Pancreas (tissue), 10 donors: ENCODE data around the gene CABLES1. TPM values are rescaled to one million over a fixed set of nuclear protein-coding genes. Genes with fewer than 3 reads are reported as not detected.

Experiments
- ATAC-seq, 4 donors: fragments of 200-7000 bp; cut with Tn5 transposase; one replicate each; pipeline versions ENCODE4 v1.8.0 to v1.9.1; 2020; ENCODE audit warnings: mild to moderate bottlenecking in 4 of 4, moderate library complexity in 4 of 4
- DNase-seq, 6 donors: peaks; one replicate each; pipeline ENCODE4 v3.0.0-alpha.2; 2020
- FAIRE-seq: peaks from 2 replicates; lab custom pipeline; 2012; peaks lifted over from hg19 to GRCh38; lab: Jason Lieb, UNC
- H3K27ac ChIP-seq, 4 donors: fragments of 200-600 bp; sonication (generic); 1 replicate in 3 of 4; 2 replicates in 1 of 4; pipeline versions ENCODE4 v1.5.0 to v1.8.0; 2020
- H3K27me3 ChIP-seq, 4 donors: fragments of 200-600 bp; one replicate each; pipeline ENCODE4 v1.8.0; 2021
- H3K36me3 ChIP-seq, 3 donors: fragments of 200-600 bp; sonication (generic) in 1 of 3; one replicate each; pipeline versions ENCODE4 v1.5.0 to v1.8.0; 2020 to 2021
- H3K4me1 ChIP-seq, 3 donors: fragments of 200-600 bp; one replicate each; pipeline ENCODE4 v1.8.0; 2021
- H3K4me3 ChIP-seq, 4 donors: fragments of 200-600 bp; sonication (generic) in 2 of 4; one replicate each; pipeline versions ENCODE4 v1.5.0 to v1.8.0; 2020 to 2021
- H3K9me3 ChIP-seq, 4 donors: fragments of 200-600 bp; one replicate each; pipeline ENCODE4 v1.8.0; 2021
- CTCF ChIP-seq, 4 donors: fragments of 200-600 bp; sonication (generic) in 3 of 4; IDR thresholded peaks; one replicate each; pipeline versions ENCODE4 v1.5.0 to v1.8.0; 2021; ENCODE audit warnings: antibody characterized with exemption in 4 of 4
- WGBS, 2 donors: extraction: QIAGEN DNeasy Blood & Tissue Kit; methylation state at CpG; one replicate each; pipeline ENCODE4 v1.1.7; 2013; 5-methylcytosine and 5-hydroxymethylcytosine counted together
- intact Hi-C, 3 donors: fragments of 100-400 bp; cut with DNase I; formaldehyde crosslinking; loops; one replicate each; pipeline versions ENCODE4 v1.11.1 to v1.14.2; 2022
- polyA plus RNA-seq, 2 donors: library from polyadenylated mRNA; stranded (reverse); fragments of 200-250 nt; gene quantifications; one replicate each; pipeline ENCODE4 v1.2.3, GENCODE V29; 2013
- total RNA-seq, 6 donors: library from RNA; stranded (reverse); fragmentation: NEBNext Ultra II Directional in 4 of 6; extraction: Animal tissue kit (Norgen Biotek cat#: 25700) in 4 of 6; gene quantifications; one replicate each; pipeline versions ENCODE4 v1.2.1 to v1.2.4, GENCODE V29; 2021 to 2023
- donor health status: healthy with polysubstance abuse.
- donor health status: DM: no; HTN: no; CAD: no; lungs with moderate emphysema.
- donor health status: DM: no; HTN: no; CAD: no.
- donor health status: control.
- donor health status: control.
- donor health status: Bipolar disorder and iron deficiency.
- donor health status: DM: yes; HTN: yes; CAD: no.
- donor health status: DM: no; HTN: no; CAD: no.
- donor health status: DM: no; HTN: no; CAD: no.
- donor health status: DM: yes; HTN: yes; CAD: no.

The CABLES1 gene
- total and polyA plus RNA-seq, 8 donors: 2.0 to 5.7 (median 3.2) TPM

DNA sequence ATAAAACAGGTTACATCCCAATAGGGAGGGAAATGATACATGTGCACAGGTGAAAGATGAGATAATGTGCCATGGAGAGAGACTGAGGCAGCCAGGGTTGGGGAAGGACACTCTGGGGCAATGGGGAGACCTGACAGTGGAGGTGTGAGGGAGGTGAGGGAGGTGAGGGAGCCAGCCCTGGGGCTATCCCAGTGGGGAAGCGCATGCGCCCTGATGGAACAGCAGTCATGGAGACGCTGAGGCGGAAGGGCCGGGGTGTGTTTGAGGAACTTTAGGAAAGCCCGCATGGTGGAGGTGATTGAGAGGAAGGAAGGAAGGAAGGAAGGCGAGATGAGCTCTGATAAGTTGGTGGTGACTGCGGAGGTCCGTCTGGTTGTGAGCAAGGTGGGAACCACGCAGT is 66.5 kb downstream of the CABLES1 start:
- Histone ChIP-seq H3K36me3 (peaks cover 0 to 6% (median 0%) of the 10 kb centered on the region in 3 donors), H3K9me3 (no peaks in the 10 kb centered on the region), H3K4me3 (no peak overlapping the region), H3K4me1 (no peaks in the 10 kb centered on the region), H3K27ac (no peak overlapping the region), H3K27me3 (no peaks in the 10 kb centered on the region)
- FAIRE-seq (no peak), DNase-seq (no peak), ATAC-seq (no peak)
- WGBS, 2 donors: 96 to 99% methylated on average over 10 of the region's 10 CpGs
- intact Hi-C loops: no loop called here
- no peak for TF ChIP-seq CTCF (IDR thresholded peaks at IDR 0.05)

DNA sequence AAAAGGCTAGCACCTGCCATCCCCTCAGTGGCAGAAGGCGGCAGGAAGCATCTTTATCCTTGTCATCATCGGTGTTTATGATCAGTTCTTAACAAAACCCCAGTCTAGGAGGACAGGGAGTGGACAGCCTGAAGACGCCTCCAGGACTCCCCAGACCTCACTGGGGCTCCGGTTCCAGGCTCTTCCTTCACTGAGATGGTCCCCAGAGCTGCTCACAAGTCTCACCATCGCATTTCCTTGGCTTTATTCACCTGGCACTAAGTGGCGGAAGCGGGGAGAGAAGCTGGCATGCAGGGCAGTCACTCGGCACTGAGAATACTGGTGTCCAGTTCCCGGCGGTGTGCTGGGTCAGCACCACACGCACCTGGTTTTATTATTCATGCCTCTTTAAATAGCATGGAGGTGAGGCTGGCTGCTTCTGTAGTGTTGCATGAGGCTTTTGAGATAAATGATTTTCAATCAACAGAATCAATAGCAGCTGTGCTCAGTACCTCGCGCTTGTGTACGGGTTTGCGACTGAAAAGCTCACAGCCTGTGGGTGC is 68.7 kb downstream of the CABLES1 start:
- no peak for FAIRE-seq
- Histone ChIP-seq H3K9me3 (no peaks in the 10 kb centered on the region), H3K4me3 (no peak overlapping the region), H3K36me3 (no peaks in the 10 kb centered on the region), H3K4me1 (no peaks in the 10 kb centered on the region), H3K27me3 (no peaks in the 10 kb centered on the region), H3K27ac (no peak overlapping the region)
- ATAC-seq: peak in 2 of 4 donors; percentile 61 to 62
- DNase-seq: no peak
- WGBS, 2 donors: 84 to 90% methylated on average over 15 of the region's 15 CpGs
- intact Hi-C loops: no loop called here
- TF ChIP-seq CTCF (IDR thresholded peaks at IDR 0.05): no peak

- H3K36me3 ChIP-seq: no peaks in the 10 kb centered on the region
- intact Hi-C loops: no loop called here
- 85 to 90% methylated on average over 10 of the region's 10 CpGs for WGBS, 2 donors
Observed at GRCh38 chr18:23204589-23205235, 69.4 kb downstream of the CABLES1 start.

DNA sequence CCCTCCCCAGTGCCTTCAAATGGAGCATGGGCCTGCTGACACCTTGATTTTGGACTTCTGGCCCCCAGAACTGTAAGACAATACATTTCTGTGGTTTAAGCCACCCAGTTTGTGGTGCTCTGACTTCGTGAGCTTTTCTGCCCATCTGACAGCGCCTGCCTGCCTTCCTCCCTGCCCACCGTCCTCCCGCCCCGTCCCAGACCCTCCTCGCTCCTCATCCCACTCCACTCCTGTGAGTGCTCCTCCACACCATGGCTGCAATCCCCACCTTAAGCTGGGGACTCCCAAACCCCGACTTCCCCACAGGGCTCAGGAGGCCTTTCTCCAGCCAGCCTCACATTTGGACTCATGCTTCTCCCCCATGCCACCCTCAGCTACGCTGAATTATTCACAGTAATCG is 70.7 kb downstream of the CABLES1 start:
- H3K4me1 ChIP-seq: no peaks in the 10 kb centered on the region

More at GRCh38 chr18:23204589-23205235, 69.4 kb downstream of the CABLES1 start:
- Histone ChIP-seq H3K4me1 (no peaks in the 10 kb centered on the region), H3K4me3 (no peak overlapping the region), H3K9me3 (no peaks in the 10 kb centered on the region), H3K27ac (no peak overlapping the region), H3K27me3 (no peaks in the 10 kb centered on the region)
- FAIRE-seq (no peak), ATAC-seq (no peak), DNase-seq (no peak)
- no peak for TF ChIP-seq CTCF (IDR thresholded peaks at IDR 0.05)

More for the DNA sequence above, 70.7 kb downstream of the CABLES1 start:
- 94 to 96% methylated on average over 9 of the region's 9 CpGs for WGBS, 2 donors
- no peak for TF ChIP-seq CTCF (IDR thresholded peaks at IDR 0.05)
- no peaks in the 10 kb centered on the region for H3K27me3 ChIP-seq
- intact Hi-C loops: no loop called here
- no peaks in the 10 kb centered on the region for H3K36me3 ChIP-seq
- FAIRE-seq: no peak
- no peak for DNase-seq
- no peaks in the 10 kb centered on the region for H3K9me3 ChIP-seq
- H3K27ac ChIP-seq: no peak overlapping the region
- H3K4me3 ChIP-seq: no peak overlapping the region
- ATAC-seq: no peak
